IMR-90 (cell line): Measurements from ENCODE around the gene SOX21. TPM values are rescaled to one million over a fixed set of nuclear protein-coding genes. Genes with fewer than 3 reads are reported as not detected.

Source experiments
- ATAC-seq: fragments of 200-7000 bp; cut with Tn5 transposase; 2 replicates; pipeline ENCODE4 v1.9.1; 2020; ENCODE audit warnings: low read depth, mild to moderate bottlenecking, moderate library complexity
- BruUV-seq: library from RNA; stranded (reverse); fragments of 400-500 nt; replicated peaks from 2 replicates; lab custom pipeline; 2021; lab: Mats Ljungman, UMichigan
- CTCF ChIA-PET: fragments of 300-600 bp; formaldehyde crosslinking; extraction: SDS; loops from one replicate; lab custom pipeline; 2021; ENCODE audit warnings: antibody characterized with exemption; lab: Yijun Ruan, JAX
- POLR2A ChIA-PET: fragments of 300-600 bp; sonication (Branson Sonifier 250); formaldehyde crosslinking; loops from one replicate; lab custom pipeline; 2022; ENCODE audit warnings: antibody characterized with exemption; ENCODE audit not compliant: unreplicated experiment; lab: Charles Lee
- DNase-seq: peaks from one replicate; pipeline ENCODE4 v3.0.0; 2013
- H2AFZ ChIP-seq: replicated peaks from 2 replicates; pipeline ENCODE3; 2013; ENCODE audit warnings: low read length, mild to moderate bottlenecking; ENCODE audit not compliant: poor library complexity
- H2AK5ac ChIP-seq: 2 replicates; pipeline ENCODE4 v1.6.1; 2013; ENCODE audit warnings: low read depth, low read length, inconsistent platforms
- H2AK9ac ChIP-seq: replicated peaks from 2 replicates; pipeline ENCODE3; 2013; ENCODE audit warnings: mild to moderate bottlenecking, low read depth, low read length, moderate library complexity; ENCODE audit not compliant: poor library complexity
- H2BK120ac ChIP-seq: 2 replicates; pipeline ENCODE4 v1.6.1; 2013; ENCODE audit warnings: low read depth, low read length, inconsistent platforms
- H2BK15ac ChIP-seq: 3 replicates; pipeline ENCODE4 v1.6.1; 2013; ENCODE audit warnings: low read depth, low read length, inconsistent platforms
- H2BK20ac ChIP-seq: 2 replicates; pipeline ENCODE4 v1.6.1; 2013; ENCODE audit warnings: low read depth, mild to moderate bottlenecking, inconsistent platforms, low read length, moderate library complexity
- H2BK5ac ChIP-seq: 2 replicates; pipeline ENCODE4 v1.6.1; 2013; ENCODE audit warnings: mild to moderate bottlenecking, low read depth, low read length, inconsistent platforms; ENCODE audit not compliant: poor library complexity, severe bottlenecking
- H3K14ac ChIP-seq: replicated peaks from 2 replicates; pipeline ENCODE4 v1.6.1; 2013; ENCODE audit warnings: low read depth, low read length, inconsistent platforms
- H3K18ac ChIP-seq: 2 replicates; pipeline ENCODE4 v1.6.1; 2013; ENCODE audit warnings: low read depth, low read length, control low read depth
- H3K23ac ChIP-seq: 2 replicates; pipeline ENCODE4 v1.6.1; 2013; ENCODE audit warnings: low read depth, low read length, inconsistent platforms
- H3K27ac ChIP-seq: 2 replicates; pipeline ENCODE4 v1.5.1; 2013; ENCODE audit warnings: mild to moderate bottlenecking, control low read depth, low read length; ENCODE audit not compliant: insufficient read depth
- H3K27me3 ChIP-seq: 2 replicates; pipeline ENCODE4 v1.6.1; 2013; ENCODE audit warnings: low read length; ENCODE audit not compliant: control insufficient read depth, insufficient read depth
- H3K36me3 ChIP-seq: 2 replicates; pipeline ENCODE4 v1.6.1; 2013; ENCODE audit warnings: low read length, mixed read lengths; ENCODE audit not compliant: control insufficient read depth, insufficient read depth
- H3K4ac ChIP-seq: 2 replicates; pipeline ENCODE4 v1.6.1; 2013; ENCODE audit warnings: low read depth, low read length, inconsistent platforms
- H3K4me1 ChIP-seq: 2 replicates; pipeline ENCODE4 v1.6.1; 2013; ENCODE audit warnings: low read length, mixed read lengths; ENCODE audit not compliant: control insufficient read depth, insufficient read depth
- H3K4me2 ChIP-seq: 2 replicates; pipeline ENCODE4 v1.6.1; 2013; ENCODE audit warnings: low read depth, mild to moderate bottlenecking, control low read depth, low read length, moderate library complexity
- H3K4me3 ChIP-seq: 2 replicates; pipeline ENCODE4 v1.5.1; 2013; ENCODE audit warnings: low read depth, mild to moderate bottlenecking, control low read depth, low read length, moderate library complexity; ENCODE audit not compliant: insufficient read depth
- H3K56ac ChIP-seq: 2 replicates; pipeline ENCODE4 v1.6.1; 2013; ENCODE audit warnings: low read length, inconsistent platforms; ENCODE audit not compliant: insufficient read depth; ENCODE audit errors: extremely low read depth
- H3K79me1 ChIP-seq, 2 experiments: 2 replicates each; pipeline ENCODE4 v1.6.1; 2013; ENCODE audit warnings: low read length in 2 of 2, inconsistent platforms in 1 of 2, low read depth in 1 of 2
- H3K9ac ChIP-seq: 2 replicates; pipeline ENCODE4 v1.6.1; 2013; ENCODE audit warnings: low read depth, low read length, control low read depth
- H3K9me1 ChIP-seq: 2 replicates; pipeline ENCODE4 v1.6.1; 2013; ENCODE audit warnings: low read length, inconsistent platforms; ENCODE audit not compliant: insufficient read depth
- H3K9me3 ChIP-seq: 2 replicates; pipeline ENCODE4 v1.6.1; 2013; ENCODE audit warnings: low read length; ENCODE audit not compliant: control insufficient read depth, insufficient read depth
- H4K20me1 ChIP-seq: 2 replicates; pipeline ENCODE4 v1.6.1; 2013; ENCODE audit warnings: low read length, inconsistent platforms; ENCODE audit not compliant: insufficient read depth
- H4K5ac ChIP-seq: 2 replicates; pipeline ENCODE4 v1.6.1; 2013; ENCODE audit warnings: mild to moderate bottlenecking, low read depth, low read length, control low read depth
- H4K8ac ChIP-seq, 2 experiments: 2 replicates each; pipeline ENCODE4 v1.6.1; 2013; ENCODE audit warnings: low read depth in 2 of 2, low read length in 2 of 2, control low read depth in 1 of 2, inconsistent platforms in 1 of 2
- H4K91ac ChIP-seq: 2 replicates; pipeline ENCODE4 v1.6.1; 2013; ENCODE audit warnings: low read depth, low read length, inconsistent platforms; ENCODE audit not compliant: insufficient read depth
- CEBPB ChIP-seq: IDR thresholded peaks from 2 replicates; pipeline ENCODE4 v1.6.1; 2012; ENCODE audit warnings: low read depth, low read length, improper control_type of control experiment
- ELK1 ChIP-seq: fragments of 150-350 bp; IDR thresholded peaks from 2 replicates; pipeline ENCODE4 v1.6.1; 2016; ENCODE audit warnings: low read depth, mild to moderate bottlenecking, low read length, moderate library complexity, borderline replicate concordance
- MAZ ChIP-seq: IDR thresholded peaks from 2 replicates; pipeline ENCODE4 v1.6.1; 2012; ENCODE audit warnings: low read depth, mild to moderate bottlenecking, low read length, improper control_type of control experiment, moderate library complexity, borderline replicate concordance
- MXI1 ChIP-seq: IDR thresholded peaks from 2 replicates; pipeline ENCODE4 v1.6.1; 2012; ENCODE audit warnings: low read depth, mild to moderate bottlenecking, low read length, moderate library complexity, borderline replicate concordance
- NFE2L2 ChIP-seq: fragments of 150-350 bp; IDR thresholded peaks from 2 replicates; pipeline ENCODE4 v1.6.1; 2016; ENCODE audit warnings: low read depth, mild to moderate bottlenecking, low read length
- POLR2A ChIP-seq: IDR thresholded peaks from 2 replicates; pipeline ENCODE4 v1.6.1; 2012; ENCODE audit warnings: mild to moderate bottlenecking, low read depth, low read length
- RFX5 ChIP-seq: IDR thresholded peaks from 2 replicates; pipeline ENCODE4 v1.8.0; 2012; ENCODE audit warnings: low read depth, mild to moderate bottlenecking, low read length, moderate library complexity
- SMC3 ChIP-seq: fragments of 150-350 bp; IDR thresholded peaks from 2 replicates; pipeline ENCODE4 v1.6.1; 2016; ENCODE audit warnings: low read depth, mild to moderate bottlenecking, antibody characterized with exemption, low read length, moderate library complexity
- WGBS, 2 experiments: methylation state at CpG; one replicate each; pipeline versions ENCODE4 v1.1.5 to v1.1.7; 2013; ENCODE audit warnings: missing lambda C conversion rate in 2 of 2; ENCODE audit not compliant: insufficient read length in 1 of 2; ENCODE audit errors: extremely low coverage in 2 of 2; 5-methylcytosine and 5-hydroxymethylcytosine counted together
- dilution Hi-C: fragments of 300-500 bp; cut with HindIII; formaldehyde crosslinking; loops from one replicate; pipeline ENCODE4 v1.14.3; 2018; ENCODE audit warnings: low sequenced_read_pairs; ENCODE audit not compliant: unreplicated experiment
- in situ Hi-C: fragments of 300-500 bp; cut with MboI; formaldehyde crosslinking; loops from 3 replicates; pipeline ENCODE4 v1.14.3; 2019; ENCODE audit warnings: low sequenced_read_pairs, inconsistent platforms, mixed read lengths
- intact Hi-C: fragments of 100-400 bp; cut with micrococcal nuclease; formaldehyde crosslinking; loops from 2 replicates; pipeline ENCODE4 v1.10.0; 2022
- polyA plus RNA-seq, 3 experiments: library from polyadenylated mRNA; depleted of rRNA; stranded (reverse); fragments of >200 nt; gene quantifications; 2 replicates each; pipeline ENCODE4 v1.2.3, GENCODE V29; 2012; ENCODE audit warnings: low replicate concordance in 1 of 3
- total RNA-seq: library from RNA; depleted of rRNA; stranded (reverse); fragments of >200 nt; gene quantifications from 2 replicates; pipeline ENCODE4 v1.2.3, GENCODE V29; 2012

Gene SOX21
- total and polyA plus RNA-seq, 2 of the 4 experiments (the other 2 are of a cell fraction) = not detected

GRCh38 chr13:94700536-94700935 is 11.8 kb downstream of the SOX21 start:
- H3K36me3 ChIP-seq = no peaks in the 10 kb centered on the region
- no peak overlapping the region for H2BK15ac ChIP-seq
- H2BK120ac ChIP-seq = no peak overlapping the region
- no peak for DNase-seq
- H3K18ac ChIP-seq = no peak overlapping the region
- no peak overlapping the region for H3K27ac ChIP-seq
- in situ Hi-C loops (no loop called here), intact Hi-C loops (no loop called here), dilution Hi-C loops (no loop called here)
- H3K4me2 ChIP-seq = no peak overlapping the region
- WGBS, 2 experiments = no CpG with 5 or more reads among the region's 5 CpGs
- no peak overlapping the region for H2BK20ac ChIP-seq
- H2AFZ ChIP-seq = no peak overlapping the region
- H4K8ac ChIP-seq = no peak overlapping the region
- H3K4me3 ChIP-seq = no peak overlapping the region
- 0 out of 2 replicates have a peak, but pooled peaks cover 5% of the 10 kb centered on the region for H4K20me1 ChIP-seq
- no peaks in the 10 kb centered on the region for H3K4me1 ChIP-seq
- no TSS peak for BruUV-seq
- no peak overlapping the region for H2BK5ac ChIP-seq
- no peak overlapping the region for H3K9ac ChIP-seq
- H2AK9ac ChIP-seq = no peak overlapping the region
- no peak overlapping the region for H2AK5ac ChIP-seq
- no peak overlapping the region for H4K5ac ChIP-seq
- no peaks in the 10 kb centered on the region for H3K9me1 ChIP-seq
- ATAC-seq = no peak
- no peak overlapping the region for H3K4ac ChIP-seq
- CTCF ChIA-PET = no interaction called here
- no peak overlapping the region for H3K23ac ChIP-seq
- TF ChIP-seq CEBPB = no peak
- no peak for TF ChIP-seq ELK1
- TF ChIP-seq NFE2L2 = no peak
- TF ChIP-seq MXI1 = no peak
- no peak for TF ChIP-seq RFX5
- no peak for TF ChIP-seq SMC3
- TF ChIP-seq MAZ = no peak
- no peak for TF ChIP-seq POLR2A
- POLR2A ChIA-PET = no interaction called here
- H3K27me3 ChIP-seq = peaks cover 70% of the 10 kb centered on the region
- H3K14ac ChIP-seq = no peak overlapping the region
- no peaks in the 10 kb centered on the region for H3K79me1 ChIP-seq
- H4K91ac ChIP-seq = no peak overlapping the region
- no peak overlapping the region for H3K56ac ChIP-seq
- peaks cover 9% of the 10 kb centered on the region for H3K9me3 ChIP-seq
